HepG2 (cell line): ENCODE data around the gene PIP5K1C. TPM values are rescaled to one million over a fixed set of nuclear protein-coding genes. Genes with fewer than 3 reads are reported as not detected.

Source experiments
- AKAP8 ChIP-seq: sonication (generic); formaldehyde crosslinking; IDR thresholded peaks from 2 replicates; pipeline ENCODE4 v1.5.1; 2020; ENCODE audit warnings: mild to moderate bottlenecking, missing genetic modification reagents
- ARID5B ChIP-seq: IDR thresholded peaks from 2 replicates; pipeline ENCODE4 v1.4.0; 2020; ENCODE audit warnings: mild to moderate bottlenecking, missing genetic modification reagents
- CERS6 ChIP-seq: sonication (generic); formaldehyde crosslinking; IDR thresholded peaks from 2 replicates; pipeline ENCODE4 v1.5.0; 2020; ENCODE audit warnings: missing genetic modification reagents
- ETV5 ChIP-seq: IDR thresholded peaks from 2 replicates; pipeline ENCODE4 v1.6.1; 2018; ENCODE audit warnings: missing biosample characterization, missing genetic modification reagents, inconsistent platforms, borderline replicate concordance
- KIAA2018 ChIP-seq: sonication (generic); formaldehyde crosslinking; IDR thresholded peaks from 2 replicates; pipeline ENCODE4 v1.5.0; 2020; ENCODE audit warnings: mild to moderate bottlenecking, missing genetic modification reagents, borderline replicate concordance
- SETDB1 ChIP-seq: sonication (generic); formaldehyde crosslinking; IDR thresholded peaks from 2 replicates; pipeline ENCODE4 v1.5.1; 2020; ENCODE audit warnings: missing genetic modification reagents, mild to moderate bottlenecking, borderline replicate concordance
- SMAD9 ChIP-seq: sonication (generic); formaldehyde crosslinking; IDR thresholded peaks from 2 replicates; pipeline ENCODE4 v1.5.1; 2020; ENCODE audit warnings: mild to moderate bottlenecking, missing genetic modification reagents
- SP5 ChIP-seq: IDR thresholded peaks from 2 replicates; pipeline ENCODE4 v1.6.1; 2016; ENCODE audit warnings: low read depth, borderline replicate concordance
- ZBTB39 ChIP-seq: sonication (generic); formaldehyde crosslinking; IDR thresholded peaks from 2 replicates; pipeline ENCODE4 v1.5.0; 2020; ENCODE audit warnings: missing genetic modification reagents
- ZNF10 ChIP-seq: sonication (generic); formaldehyde crosslinking; IDR thresholded peaks from 2 replicates; pipeline ENCODE4 v1.4.0; 2020; ENCODE audit warnings: mild to moderate bottlenecking, low read depth, missing genetic modification reagents, borderline replicate concordance
- polyA plus RNA-seq, 8 experiments: library from polyadenylated mRNA; depleted of rRNA in 3 of 8; stranded (reverse) in 7 of 8; unstranded in 1 of 8; fragments of >200 nt; fragmentation: Illumina TruSeq in 4 of 8; extraction: Trizol in 4 of 8; gene quantifications; 2 replicates each; pipeline versions ENCODE4 v1.2.1 to v1.2.3, GENCODE V29; 2011 to 2016; ENCODE audit warnings: low read depth in 4 of 8, missing spikeins in 1 of 8, mixed read lengths in 1 of 8; ENCODE audit not compliant: insufficient read depth in 1 of 8
- total RNA-seq, 5 experiments: library from RNA; depleted of rRNA; stranded (reverse); fragments of >200 nt; fragmentation: Illumina TruSeq; extraction: Trizol; gene quantifications; 2 replicates each; pipeline ENCODE4 v1.2.3, GENCODE V29; 2016; ENCODE audit warnings: low read depth in 1 of 5

PIP5K1C gene
- total and polyA plus RNA-seq, 2 of the 13 experiments (the other 11 are each of a cell fraction or from before 2014, with no cell fraction given): 3.6 to 4.3 TPM

GRCh38 chr19:3721131-3721886, 21.0 kb upstream of the PIP5K1C start (continued):
- 0 out of 2 replicates have a peak, but pooled peaks have one; percentile 65 for TF ChIP-seq ZBTB39 (CRISPR knock-in tag)
- no peak for TF ChIP-seq AKAP8 (CRISPR knock-in tag)
- no peak for TF ChIP-seq CERS6
- TF ChIP-seq ETV5: 0 out of 2 replicates have a peak, but pooled peaks have one; percentile 11
- no peak for TF ChIP-seq KIAA2018 (CRISPR knock-in tag)
- TF ChIP-seq SMAD9 (CRISPR knock-in tag): no peak
- 0 out of 2 replicates have a peak, but pooled peaks have one; percentile 17 for TF ChIP-seq SP5 (CRISPR knock-in tag)
- no peak for TF ChIP-seq ZNF10 (CRISPR knock-in tag)
- TF ChIP-seq ARID5B (CRISPR knock-in tag): peak; percentile 46; the same call in 1 of the 2 replicates
- no peak for TF ChIP-seq SETDB1 (CRISPR knock-in tag)
